DMS 273 treated with DMSO at 0.1 percent for 48 hours (cell line): Measurements from ENCODE around the gene TRAF7.

Source experiments
- DNase-seq: peaks from one replicate; lab custom pipeline; 2025; lab: John Stamatoyannopoulos, UW

The TRAF7 gene

DNA sequence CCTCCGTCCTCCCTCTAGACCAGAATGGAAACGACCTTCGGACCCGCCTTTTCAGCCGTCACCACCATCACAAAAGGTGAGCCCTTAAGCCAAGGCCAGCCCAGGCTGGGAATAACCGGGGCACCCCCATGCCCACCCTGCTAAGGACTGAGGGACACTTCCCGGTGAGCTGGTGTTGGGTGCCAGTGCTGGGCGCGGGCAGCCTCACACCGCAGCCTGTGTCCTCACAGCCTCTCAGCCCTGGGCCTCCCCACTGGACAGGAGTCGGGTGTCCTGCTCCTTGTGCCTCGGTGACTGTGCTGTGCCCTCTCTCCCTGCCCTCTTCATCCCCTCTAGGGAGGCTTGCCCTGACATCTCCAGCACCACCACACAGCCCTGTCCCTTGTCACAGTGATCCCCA lies 10.3 kb downstream of the TRAF7 start:
- DNase-seq: no peak

- DNase-seq: no peak
These were observed 10.9 kb downstream of the TRAF7 start for GRCh38 chr16:2166263-2167067.

- DNase-seq: no peak
These were observed 11.6 kb downstream of the TRAF7 start for GRCh38 chr16:2167068-2167638.

- DNase-seq: no peak
These were observed 14.5 kb downstream of the TRAF7 start for GRCh38 chr16:2170080-2170479.

GRCh38 chr16:2170587-2171435 lies 15.2 kb downstream of the TRAF7 start:
- no peak for DNase-seq

DNA sequence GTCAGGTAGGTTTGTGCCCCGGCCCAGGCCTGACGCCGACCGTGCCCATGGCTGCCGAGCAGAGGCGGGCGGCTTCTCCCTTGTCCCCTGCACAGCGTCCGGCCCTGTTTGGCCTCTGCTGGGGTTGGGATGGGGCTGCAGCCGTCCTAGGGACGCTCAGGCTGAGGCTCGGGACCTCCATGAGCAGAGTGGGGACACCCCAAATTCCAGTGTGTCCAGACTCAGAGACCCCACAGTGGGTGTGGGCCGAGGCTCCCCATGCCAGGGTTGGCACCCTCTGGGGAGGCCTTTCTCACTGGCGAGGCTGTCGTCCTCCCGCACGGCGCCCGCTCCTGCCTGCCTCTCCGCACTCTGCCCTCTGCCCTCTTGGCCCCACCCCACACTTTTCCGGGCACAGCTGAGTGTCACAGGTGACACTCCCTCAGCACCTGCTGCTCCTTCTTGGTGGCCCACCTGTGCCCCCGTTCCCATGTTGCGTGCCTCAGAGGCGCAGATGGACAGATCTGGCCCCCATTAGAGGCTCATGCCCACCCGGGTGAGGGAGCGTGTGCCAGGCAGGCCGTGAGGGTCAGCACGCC lies 16.1 kb downstream of the TRAF7 start:
- DNase-seq: no peak

DNA sequence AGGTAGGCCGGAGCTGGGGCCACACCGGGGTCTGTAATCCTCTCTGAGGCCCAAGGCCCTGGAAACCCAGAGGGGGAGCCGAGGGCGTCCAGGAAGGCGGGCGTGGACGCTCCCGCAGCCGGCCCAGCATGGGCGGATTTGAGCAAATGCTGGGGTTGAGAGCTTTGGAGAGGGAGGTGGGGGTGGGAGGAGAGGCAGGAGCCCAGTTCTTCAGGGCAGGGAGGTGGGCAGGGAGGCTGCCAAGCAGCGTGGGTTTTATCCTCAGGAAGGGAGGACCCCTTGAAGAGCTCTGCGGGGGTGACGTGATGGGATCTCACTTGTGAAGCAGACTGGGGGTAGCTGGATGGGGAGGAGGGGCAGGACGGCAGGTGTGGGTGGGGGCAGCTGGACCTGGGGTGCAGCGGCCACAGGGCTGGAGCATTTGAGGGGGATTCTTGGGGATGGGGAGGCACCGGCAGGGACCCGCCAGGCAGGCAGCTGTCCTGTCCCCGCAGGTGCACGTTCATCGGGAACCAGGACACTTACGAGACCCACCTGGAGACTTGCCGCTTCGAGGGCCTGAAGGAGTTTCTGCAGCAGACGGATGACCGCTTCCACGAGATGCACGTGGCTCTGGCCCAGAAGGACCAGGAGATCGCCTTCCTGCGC lies 17.2 kb downstream of the TRAF7 start:
- DNase-seq: no peak

DNA sequence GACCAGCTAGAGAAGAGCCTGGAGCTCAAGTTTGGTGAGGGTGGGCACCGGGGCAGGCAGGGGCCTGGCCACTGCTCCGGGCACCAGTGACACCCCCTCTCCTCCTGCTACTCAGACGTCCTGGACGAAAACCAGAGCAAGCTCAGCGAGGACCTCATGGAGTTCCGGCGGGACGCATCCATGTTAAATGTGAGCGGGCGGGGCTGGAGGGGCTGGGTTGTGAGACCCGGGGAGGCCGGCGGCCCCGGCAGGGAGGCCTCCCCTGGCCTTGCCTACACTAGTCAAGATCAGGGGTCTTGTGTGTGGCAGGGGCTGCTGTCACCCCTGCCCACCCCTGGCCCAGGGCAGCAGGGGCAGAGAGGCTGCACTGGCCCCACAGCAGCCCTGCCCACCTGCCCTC lies 17.8 kb downstream of the TRAF7 start:
- no peak for DNase-seq

DNA sequence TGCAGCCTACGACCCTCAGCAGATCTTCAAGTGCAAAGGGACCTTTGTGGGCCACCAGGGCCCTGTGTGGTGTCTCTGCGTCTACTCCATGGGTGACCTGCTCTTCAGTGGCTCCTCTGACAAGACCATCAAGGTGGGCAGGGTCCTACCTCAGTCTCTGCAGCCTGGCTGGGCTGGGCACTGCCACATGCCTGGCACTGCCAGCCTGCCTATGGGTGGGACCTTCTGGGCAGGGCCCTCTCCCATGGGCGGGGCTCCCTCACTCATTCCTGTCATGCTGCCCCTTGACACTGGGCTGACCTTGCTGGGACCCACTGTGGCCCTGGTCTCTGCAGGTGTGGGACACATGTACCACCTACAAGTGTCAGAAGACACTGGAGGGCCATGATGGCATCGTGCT lies 18.3 kb downstream of the TRAF7 start:
- no peak for DNase-seq

DNA sequence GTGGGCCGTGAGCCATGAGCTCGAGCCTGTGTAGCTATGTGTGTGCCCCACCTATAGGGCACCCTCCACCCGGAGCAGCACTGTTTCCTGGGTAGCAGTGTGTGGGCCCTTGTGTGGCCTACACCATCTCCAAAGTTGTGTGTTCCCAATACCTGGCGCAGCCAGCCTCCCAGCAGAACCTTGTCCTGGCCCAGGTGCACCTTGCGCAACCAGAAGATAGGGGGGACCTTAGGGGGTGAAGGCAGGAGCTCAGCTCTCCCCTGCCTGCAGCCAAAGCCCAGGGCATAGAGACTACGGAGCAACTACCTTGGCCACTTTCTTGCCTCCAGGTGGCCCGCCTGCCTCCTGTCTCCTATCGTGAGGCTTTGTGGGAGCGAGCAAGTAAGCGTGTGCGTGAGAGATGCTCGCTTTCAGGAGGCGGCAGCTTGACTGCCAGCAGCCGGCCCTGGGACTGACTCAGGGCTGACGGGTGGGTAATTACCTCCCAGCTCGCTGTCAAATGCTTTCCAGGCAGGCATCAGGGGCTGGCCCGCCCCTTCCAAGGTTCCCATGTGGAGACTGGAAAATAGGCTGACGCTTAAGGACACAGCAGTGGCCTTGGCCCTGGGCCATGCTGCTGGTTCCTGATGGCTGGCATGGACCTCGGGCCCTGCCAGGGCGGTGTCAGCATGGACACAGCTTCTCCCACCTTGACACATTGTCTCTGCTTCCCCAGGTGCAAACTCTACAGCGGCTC lies 19.0 kb downstream of the TRAF7 start:
- no peak for DNase-seq

DNA sequence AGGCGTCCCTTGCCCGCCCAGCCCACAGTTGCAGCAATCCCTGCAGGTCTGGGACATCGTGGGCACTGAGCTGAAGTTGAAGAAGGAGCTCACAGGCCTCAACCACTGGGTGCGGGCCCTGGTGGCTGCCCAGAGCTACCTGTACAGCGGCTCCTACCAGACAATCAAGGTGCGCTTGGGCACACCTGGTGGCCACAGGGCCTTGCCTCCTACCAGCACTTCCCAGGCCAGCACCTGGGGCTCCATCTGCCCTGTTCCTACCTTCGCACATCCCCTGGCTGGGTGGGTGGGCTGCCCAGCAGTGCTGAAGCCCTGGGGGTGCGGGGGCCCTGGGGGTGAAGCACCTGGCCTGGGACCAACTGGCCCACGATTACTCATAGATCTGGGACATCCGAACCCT lies 19.9 kb downstream of the TRAF7 start:
- DNase-seq: no peak

DNA sequence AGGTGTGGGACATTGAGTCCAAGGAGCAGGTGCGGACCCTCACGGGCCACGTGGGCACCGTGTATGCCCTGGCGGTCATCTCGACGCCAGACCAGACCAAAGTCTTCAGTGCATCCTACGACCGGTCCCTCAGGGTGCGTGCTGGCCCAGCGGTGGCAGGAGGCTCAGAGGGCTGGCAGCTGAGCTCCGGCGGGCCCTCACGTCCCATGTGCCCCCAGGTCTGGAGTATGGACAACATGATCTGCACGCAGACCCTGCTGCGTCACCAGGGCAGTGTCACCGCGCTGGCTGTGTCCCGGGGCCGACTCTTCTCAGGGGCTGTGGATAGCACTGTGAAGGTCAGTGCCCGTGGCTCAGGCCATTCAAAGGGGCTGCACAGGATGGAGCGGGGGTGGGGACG lies 20.5 kb downstream of the TRAF7 start:
- no peak for DNase-seq

DNA sequence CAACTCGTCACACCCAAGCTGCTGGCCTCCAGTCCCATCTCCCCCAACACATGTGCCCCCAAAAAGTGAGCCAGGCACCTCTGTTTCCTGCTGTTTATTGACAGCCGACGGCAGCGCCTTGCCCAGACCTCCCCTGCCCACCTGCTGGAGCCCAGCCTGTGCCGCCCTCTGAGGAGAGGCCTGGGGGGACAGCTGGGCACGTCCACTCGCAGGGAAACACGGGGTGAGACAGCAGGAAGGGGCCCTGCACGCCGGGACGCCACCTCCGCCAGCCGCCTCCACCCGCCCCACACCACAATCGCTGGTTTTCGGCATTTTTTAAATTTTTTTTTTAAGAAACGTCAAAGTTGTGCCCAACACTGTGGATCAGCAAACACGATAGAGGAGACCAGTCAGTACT lies 21.5 kb downstream of the TRAF7 start:
- DNase-seq: no peak

DNA sequence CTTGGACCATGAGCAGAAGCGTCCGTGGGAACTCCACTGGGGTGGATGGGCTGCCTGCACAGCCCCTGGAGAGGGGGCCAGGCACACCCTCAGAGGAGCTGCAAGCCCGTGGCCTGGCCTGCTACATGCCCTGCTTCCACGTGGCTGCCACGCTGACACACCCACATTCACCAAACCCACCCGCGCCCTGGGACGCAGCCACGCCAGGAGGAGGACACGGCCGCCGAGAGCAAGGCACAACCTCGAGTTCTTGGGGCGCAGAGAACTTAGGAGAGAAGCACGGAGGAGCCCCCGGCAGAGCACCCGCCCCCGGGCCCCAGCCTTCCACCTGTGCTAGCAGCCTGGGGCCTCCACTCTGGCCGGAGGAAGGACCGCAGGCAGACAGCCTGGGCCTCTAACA lies 22.0 kb downstream of the TRAF7 start:
- DNase-seq: no peak

DNA sequence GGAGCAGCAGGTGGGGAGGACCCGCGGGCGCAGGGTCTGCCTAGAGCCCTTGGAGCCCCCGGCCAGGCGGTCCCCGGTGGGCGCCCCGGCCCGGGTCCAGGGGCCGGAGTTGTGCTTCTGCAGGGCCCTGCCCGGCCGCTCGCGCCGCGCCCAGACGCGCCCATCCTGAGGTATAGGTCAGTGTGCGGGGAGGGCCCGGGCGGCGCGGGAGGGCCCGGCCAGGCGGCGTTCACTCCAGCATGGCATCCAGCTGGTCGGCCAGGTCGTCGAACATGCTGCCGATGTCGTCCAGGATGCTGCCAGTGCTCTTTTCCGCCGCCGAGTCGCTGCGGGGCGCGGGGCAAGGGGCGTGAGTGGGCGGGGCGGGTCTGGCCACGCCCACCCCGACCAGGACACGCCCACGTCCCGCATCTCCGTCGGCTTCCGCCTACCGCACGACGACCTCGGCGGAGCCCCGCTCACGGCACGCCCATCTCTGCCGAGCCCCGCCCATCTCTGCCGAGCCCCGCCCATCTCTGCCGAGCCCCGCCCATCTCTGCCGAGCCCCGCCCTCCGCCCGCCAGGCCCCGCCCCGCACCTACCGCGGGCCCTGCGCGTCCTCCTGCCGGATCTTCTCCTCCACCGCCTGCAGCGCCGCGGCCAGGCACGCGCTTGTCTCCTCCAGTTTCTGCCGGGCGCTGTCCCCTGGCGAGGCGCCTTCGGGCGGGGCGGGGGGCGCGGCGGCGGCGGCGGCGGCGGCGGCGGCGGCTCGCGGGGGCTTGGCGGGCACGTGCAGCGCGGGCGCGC lies 22.9 kb downstream of the TRAF7 start:
- no peak for DNase-seq

DNA sequence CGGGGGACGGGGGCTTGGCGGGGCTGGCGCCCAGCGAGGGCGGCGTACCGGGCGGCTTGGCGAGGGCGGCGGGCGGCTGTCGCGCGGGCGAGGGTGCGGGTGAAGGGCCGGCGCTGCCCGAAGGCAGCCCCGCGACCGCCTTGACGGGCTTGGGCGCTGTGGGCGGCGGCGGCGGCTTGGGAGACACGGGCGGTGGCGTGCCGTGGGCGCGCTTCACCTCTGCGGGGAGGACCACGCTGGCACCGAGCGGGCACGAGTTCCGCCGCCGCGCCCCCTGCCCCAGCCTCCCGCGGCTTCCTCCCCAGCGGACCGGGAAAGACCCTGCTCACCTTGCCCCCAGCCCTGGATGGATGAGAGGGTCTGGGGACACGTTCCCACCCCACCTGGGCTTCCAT lies 23.5 kb downstream of the TRAF7 start:
- no peak for DNase-seq

DNA sequence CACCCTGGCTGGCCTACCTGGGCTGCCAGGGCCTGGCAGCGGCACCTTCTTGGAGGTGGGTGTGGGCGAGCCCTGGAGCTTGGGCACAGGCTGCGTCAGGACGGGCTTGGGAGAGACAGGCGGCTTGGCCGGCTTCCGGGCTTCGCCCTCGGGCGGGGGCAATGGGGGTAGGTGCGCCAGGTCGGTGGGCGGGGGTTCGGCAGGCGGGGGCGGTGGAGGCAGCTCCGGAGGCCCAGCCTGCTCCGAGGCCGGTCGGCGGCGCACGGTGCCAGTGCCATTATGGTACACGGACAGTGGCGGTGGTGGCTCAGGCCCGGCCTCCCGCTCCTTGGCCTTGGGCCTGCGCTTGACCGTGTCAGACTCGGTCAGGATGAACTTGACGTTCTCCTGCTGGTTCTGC lies 24.0 kb downstream of the TRAF7 start:
- DNase-seq: no peak

DNA sequence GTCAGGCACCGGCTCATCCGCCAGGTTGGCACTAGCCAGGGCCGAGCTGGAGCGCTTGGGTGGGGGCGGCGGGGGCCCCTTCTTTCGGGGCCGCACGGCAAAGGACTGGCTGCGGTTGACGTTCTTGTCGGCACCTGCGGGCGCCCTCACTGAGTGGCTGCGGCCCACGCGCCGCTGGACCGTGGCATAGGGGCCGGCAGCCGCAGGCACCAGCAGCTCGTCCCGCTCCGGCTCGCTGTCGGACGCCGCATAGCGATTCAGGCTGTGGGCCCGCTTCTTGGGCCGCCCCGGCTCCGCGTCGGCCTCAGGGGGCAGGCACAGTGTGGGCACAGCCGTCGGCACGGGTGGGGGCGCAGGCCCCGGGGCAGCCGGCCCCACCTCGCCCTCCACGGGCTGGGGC lies 24.9 kb downstream of the TRAF7 start:
- no peak for DNase-seq

GRCh38 chr16:2180962-2181923 lies 25.7 kb downstream of the TRAF7 start:
- DNase-seq: no peak

GRCh38 chr16:2181952-2182351 lies 26.4 kb downstream of the TRAF7 start:
- DNase-seq: no peak
